ENCODE measurements around the gene MAP4K4.
"Not testable (repeated sequence)": the region's sequence is repeated elsewhere in the genome, so short reads cannot be mapped to it uniquely, and the experiment has no call there.

The MAP4K4 gene

DNA sequence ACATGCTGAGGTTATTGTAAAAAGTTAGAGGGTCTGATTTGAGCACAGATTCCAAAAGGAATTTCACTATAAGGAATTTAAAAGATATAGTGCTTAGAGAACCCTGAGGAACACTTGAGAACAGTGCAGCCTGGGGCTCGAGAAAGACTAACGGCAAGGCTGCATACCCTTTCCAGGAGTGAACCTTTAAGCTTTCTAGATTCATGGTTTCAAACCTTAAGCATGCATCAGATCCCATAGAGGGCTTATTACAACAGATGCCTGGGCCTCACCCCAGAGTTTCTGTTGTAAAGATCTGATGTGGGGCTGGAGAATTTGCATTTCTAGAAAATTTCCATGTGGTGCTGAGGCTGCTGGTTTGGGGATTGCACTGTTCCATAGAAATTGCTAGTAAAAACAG, 203.7 kb downstream of the MAP4K4 start:
- DNase-seq (ENCODE audit: low read depth, low spot score), result no peak

DNA sequence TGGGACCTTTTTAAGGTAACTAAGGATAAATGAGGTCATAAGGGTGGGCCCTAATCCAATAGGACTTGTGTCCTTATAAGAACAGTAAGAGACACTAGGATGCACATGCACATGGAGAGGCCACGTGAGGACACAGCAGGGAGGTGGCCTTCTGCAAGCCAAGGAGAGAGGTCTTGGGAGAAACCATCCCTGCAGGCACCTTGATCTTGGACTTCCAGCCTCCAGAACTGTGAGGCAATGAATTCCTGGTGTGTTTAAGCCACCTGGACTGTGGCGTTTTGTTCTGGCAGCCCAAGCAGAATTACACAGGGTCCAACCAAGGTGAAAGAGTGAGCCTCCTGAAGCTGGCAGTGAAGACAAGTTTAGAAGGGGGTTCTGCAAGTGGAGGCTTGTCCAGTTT, 204.7 kb downstream of the MAP4K4 start:
- DNase-seq (ENCODE audit: low read depth, low spot score), result no peak

DNA sequence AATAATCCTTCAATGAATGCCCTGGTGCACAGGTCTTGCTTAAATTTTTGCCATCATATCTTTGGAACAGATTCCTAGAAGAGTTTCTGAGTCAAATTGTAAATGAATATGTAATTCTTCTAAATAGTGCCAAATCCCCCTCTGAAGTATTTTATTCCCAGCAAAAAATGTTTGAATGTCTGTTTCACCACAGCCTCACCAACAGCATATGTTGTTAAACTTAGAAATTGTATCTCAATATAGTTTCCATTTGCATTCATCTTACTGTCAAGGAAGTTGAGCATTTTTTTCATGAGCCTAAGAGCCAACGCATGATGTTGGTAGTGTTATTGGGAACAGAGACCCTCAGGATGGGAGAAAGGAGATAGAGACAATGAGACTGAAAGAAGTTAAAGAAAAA, 207.4 kb downstream of the MAP4K4 start:
- DNase-seq (ENCODE audit: low read depth, low spot score), result no peak

DNA sequence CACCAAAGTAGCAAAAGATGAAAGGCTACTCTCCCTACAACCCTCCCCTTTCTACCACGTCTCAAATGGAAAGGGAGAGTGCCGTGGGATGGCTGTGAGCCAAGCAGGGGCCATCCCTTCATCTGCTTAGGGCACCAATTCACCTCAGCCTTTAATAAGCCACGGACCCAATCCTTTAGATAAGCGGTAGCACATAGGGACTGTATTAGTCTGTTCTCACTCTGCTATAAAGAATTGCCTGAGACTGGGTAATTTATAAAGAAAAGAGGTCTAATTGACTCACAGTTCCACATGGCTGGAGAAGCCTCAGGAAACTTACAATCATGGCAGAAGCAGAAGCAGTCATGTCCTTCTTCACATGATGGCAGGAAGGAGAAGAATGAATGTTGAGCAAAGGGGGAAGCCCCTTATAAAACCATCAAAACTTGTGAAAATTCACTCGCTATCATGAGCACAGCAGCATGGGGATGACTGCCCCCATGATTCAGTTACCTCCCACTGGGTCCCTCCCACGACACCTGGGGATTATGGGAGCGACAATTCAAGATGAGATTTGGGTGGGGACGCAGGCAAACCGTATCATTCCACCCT, 208.3 kb downstream of the MAP4K4 start:
- DNase-seq (ENCODE audit: low read depth, low spot score), result no peak

DNA sequence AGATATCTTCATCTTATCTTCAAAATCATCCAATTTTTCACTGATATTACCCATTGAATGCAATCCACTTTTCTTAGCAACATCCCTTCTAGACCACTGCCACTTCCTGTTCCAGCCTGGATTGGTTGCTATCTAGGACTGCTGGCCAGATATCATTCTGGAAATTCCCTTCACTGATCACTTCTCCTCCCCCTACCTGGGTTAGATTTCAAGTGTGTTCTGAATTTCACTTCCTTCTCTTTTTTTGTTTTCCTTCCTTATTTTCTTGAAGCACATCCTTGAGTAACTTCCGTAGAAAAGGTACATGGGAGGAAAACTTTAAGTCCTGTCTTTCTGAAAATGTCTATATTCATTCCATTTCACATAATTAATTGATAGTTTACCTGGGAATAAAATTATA, 212.3 kb downstream of the MAP4K4 start:
- DNase-seq (ENCODE audit: low read depth, low spot score), result no peak

DNA sequence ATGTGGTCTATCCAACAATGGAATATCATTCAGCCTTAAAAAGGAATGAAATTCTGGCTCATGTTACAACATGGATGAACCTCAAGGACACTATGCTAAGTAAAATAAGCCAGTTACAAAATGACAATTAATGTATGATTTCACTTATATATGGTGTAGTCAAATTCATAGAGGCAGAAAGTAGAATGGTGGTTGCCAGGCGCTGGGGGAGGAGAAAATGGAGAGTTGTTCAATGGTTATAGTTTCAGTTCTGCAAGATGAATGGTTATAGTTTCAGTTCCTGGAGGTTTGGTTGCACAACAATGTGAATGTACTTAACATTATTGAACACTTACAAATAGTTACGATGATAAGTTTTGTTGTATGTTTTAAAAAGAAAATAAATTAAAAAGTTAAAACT, 215.0 kb downstream of the MAP4K4 start:
- no peak for DNase-seq (ENCODE audit: low read depth, low spot score)

DNA sequence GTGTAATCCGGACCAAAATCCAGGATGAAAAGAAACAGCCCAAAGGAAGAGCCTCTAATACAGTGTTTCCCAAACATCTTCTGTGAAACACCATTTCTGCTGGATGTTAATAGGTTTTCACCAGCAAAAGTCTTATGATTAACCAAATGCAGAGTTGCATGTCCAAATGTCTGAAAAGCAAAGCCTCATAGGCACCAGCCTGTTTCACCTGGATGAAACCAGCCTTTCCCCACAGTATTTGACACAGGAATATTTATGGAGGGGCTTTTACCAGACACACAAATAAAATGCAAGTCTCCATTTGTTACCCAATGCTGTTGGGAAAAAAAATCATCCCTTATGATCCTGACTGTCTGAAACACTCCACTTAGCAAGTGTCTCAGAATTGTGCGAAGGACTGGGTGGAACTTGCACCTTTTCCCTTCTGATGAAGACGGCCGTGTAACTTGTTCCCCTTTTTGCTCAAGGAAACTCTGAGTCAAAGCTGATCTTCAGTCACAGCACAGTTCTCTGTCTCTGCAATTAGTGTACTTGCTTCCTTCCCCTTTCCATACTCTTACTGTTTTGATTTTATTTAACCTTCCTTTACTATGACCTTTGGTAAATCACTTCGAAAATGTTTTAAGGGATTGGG, 223.9 kb downstream of the MAP4K4 start:
- no peak for DNase-seq (ENCODE audit: low read depth, low spot score)

DNA sequence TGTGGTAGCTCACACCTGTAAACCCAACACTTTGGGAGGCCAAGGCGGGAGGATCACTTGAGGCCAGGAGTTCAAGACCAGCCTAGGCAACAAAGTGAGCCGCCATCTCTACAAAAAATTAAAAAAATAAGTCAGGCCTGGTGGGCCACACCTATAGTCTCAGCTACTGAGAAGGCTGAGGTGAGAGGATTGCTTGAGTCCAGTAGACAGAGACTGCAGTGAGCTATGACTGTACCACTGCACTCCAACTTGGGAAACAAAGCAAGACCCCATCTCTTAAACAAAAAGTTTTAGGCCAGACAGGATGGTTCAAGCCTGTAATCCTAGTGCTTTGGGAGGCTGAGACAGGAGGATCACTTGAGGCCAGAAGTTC, 224.4 kb downstream of the MAP4K4 start:
- DNase-seq (ENCODE audit: low read depth, low spot score), result no peak

DNA sequence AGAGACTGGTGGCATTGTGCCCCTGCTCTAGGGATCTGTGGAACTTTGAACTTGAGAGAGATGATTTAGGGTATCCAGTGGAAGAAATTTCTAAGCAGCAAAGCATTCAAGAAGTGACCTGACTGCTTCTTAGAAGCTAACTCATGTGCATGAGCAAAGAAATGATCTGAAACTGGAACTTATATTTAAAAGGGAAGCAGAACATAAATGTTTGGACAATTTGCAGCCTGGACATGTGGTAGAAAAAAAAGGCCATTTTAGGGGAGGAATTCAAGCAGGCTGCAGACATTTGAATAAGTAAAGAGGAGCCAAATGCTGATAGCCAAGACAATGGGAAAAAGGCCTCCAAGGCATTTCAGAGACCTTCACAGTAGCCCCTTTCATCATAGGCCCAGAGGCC, 226.8 kb downstream of the MAP4K4 start:
- DNase-seq (ENCODE audit: low read depth, low spot score), result not testable (repeated sequence)

DNA sequence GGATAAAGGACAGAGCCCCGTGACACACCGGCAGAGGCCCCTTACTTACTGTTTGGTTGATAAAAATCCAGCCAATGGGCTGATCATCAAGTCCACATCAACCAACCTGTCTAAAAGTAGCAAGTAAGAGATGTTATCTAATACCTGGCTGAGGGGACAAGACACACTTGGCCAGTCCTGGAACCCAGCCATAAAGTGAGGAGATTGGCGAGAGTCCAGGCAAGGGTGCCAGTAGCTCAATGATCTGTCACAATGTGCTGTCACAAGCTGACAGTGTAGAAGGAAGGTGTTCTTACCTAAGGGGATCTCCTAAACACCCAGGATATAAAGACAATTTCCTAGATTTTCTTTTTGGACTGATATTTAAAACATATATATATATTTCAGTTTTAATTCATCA, 232.5 kb downstream of the MAP4K4 start:
- no peak for DNase-seq (ENCODE audit: low read depth, low spot score)

DNA sequence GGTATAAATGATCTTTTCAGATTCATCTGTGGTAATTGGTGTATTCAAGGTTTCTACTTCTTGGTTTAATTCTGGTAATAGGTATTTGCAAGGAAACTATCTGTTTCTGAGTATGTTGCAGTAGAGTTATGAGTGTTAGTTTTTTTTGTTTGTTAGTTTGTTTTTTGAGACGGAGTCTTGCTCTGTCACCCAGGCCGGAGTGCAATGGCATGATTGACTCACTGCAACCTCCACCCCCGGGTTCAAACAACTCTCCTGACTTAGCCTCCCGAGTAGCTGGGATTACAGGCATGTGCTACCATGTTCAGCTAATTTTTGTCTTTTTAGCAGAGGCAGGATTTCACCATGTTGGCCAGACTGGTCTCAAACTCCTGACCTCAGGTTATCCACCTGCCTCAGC, 233.3 kb downstream of the MAP4K4 start:
- no peak for DNase-seq (ENCODE audit: low read depth, low spot score)

DNA sequence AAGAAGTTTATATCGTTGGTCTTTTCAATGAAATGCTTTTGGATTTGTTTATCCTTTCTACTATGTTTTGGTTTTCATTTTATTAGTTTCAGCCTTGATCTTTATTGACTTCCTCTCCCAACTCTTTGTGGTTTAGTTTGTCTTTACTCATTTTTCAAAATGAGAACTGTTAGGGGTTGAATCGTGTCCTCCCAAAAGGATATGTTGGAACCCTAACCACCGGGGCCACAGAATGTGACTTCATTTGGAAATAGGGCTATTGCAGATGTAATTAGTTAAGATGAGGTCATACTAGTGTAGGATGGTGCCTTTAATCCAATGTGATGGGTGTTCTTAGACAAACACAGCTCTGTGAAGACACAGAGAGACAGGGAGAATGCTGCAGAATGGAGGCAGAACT, 233.9 kb downstream of the MAP4K4 start:
- no peak for DNase-seq (ENCODE audit: low read depth, low spot score)

DNA sequence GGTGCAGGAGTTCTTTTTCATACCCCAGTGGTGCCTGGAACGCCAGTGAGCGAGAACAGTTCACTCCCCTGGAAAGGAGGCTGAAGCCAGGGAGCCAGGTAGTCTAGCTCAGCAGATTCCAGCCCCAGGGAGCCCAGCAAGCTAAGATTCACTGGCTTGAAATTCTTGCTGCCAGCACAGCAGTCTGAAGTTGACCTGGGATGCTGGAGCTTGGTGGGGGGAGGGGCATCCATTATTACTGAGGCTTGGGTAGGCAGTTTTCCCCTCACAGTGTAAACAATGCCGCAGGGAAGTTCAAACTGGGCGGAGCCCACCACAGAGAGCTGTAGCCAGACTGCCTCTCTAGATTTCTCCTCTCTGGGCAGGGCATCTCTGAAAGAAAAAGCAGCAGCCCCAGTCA, 238.3 kb downstream of the MAP4K4 start:
- DNase-seq (ENCODE audit: low read depth, low spot score), result peak; percentile 95

DNA sequence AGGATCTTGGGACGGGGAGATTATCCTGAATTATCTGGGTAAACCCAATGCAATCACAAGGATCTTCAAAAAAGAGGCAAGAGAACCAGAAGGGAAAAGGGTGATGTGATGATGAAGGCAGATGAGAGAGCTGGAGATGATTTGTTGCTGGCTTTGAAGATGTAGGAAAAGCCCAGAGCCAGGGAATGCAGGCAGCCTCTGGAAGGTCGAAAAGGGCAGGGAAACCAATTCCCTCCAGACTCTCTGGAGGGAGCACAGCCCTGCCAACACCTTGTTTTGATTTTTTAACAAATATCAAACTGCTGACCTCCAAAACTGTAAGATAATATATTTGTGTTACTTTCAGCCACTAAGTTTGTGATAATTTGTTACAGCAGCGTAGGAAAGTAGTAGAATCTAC, 245.3 kb downstream of the MAP4K4 start:
- no peak for DNase-seq (ENCODE audit: low read depth, low spot score)

Measured in ELF-1 (cell line).